CD4-positive, alpha-beta T cell (primary cell): ENCODE data around the gene EIF3D. TPM values are rescaled to one million over a fixed set of nuclear protein-coding genes. Genes with fewer than 3 reads are reported as not detected.

Experiments
- ATAC-seq: fragments of 200-7000 bp; cut with Tn5 transposase; one replicate; pipeline ENCODE4 v1.10.0; 2022; ENCODE audit warnings: mild to moderate bottlenecking; ENCODE audit not compliant: poor library complexity
- CTCF ChIA-PET: fragments of 350-600 bp; sonication (Branson Sonifier 250); formaldehyde crosslinking; loops from one replicate; lab custom pipeline; 2021; ENCODE audit warnings: antibody characterized with exemption, inconsistent platforms; lab: Charles Lee
- POLR2A ChIA-PET: fragments of 350-600 bp; sonication (Branson Sonifier 250); formaldehyde crosslinking; loops from one replicate; lab custom pipeline; 2021; ENCODE audit warnings: antibody characterized with exemption, inconsistent platforms; lab: Charles Lee
- DNase-seq, 14 experiments: peaks; one replicate each; pipeline ENCODE4 v3.0.0-alpha.2; 2013 to 2020; ENCODE audit warnings: mixed read lengths in 2 of 14
- H3K27ac ChIP-seq, 2 donors: one replicate each; pipeline versions ENCODE4 v1.5.1 to v1.7.0; 2013; ENCODE audit warnings: low read length in 2 of 2, low read depth in 1 of 2, mild to moderate bottlenecking in 1 of 2
- H3K27me3 ChIP-seq, 2 experiments: 1 replicate in 1 of 2; 2 replicates in 1 of 2; pipeline versions ENCODE4 v1.6.1 to v1.7.0; 2013; ENCODE audit warnings: low read length in 2 of 2, control low read depth in 1 of 2, mild to moderate bottlenecking in 1 of 2, moderate library complexity in 1 of 2; ENCODE audit not compliant: insufficient read depth in 2 of 2, control insufficient read depth in 1 of 2
- H3K36me3 ChIP-seq: one replicate; pipeline ENCODE4 v1.6.1; 2013; ENCODE audit warnings: low read length, control low read depth; ENCODE audit not compliant: insufficient read depth
- H3K4me1 ChIP-seq: one replicate; pipeline ENCODE4 v1.6.1; 2013; ENCODE audit warnings: low read length, control low read depth; ENCODE audit not compliant: insufficient read depth
- H3K4me3 ChIP-seq: one replicate; pipeline ENCODE4 v1.5.1; 2013; ENCODE audit warnings: mild to moderate bottlenecking, low read length, moderate library complexity
- H3K9me3 ChIP-seq, 2 experiments: 1 replicate in 1 of 2; 2 replicates in 1 of 2; pipeline versions ENCODE4 v1.6.1 to v1.7.0; 2013; ENCODE audit warnings: low read length in 2 of 2, mild to moderate bottlenecking in 2 of 2, control low read depth in 1 of 2, moderate library complexity in 1 of 2; ENCODE audit not compliant: control insufficient read depth in 1 of 2, insufficient read depth in 1 of 2
- H3K27ac Mint-ChIP-seq: one replicate; pipeline ENCODE4 v1.8.0; 2020; ENCODE audit warnings: mixed read lengths
- H3K27me3 Mint-ChIP-seq: one replicate; pipeline ENCODE4 v1.8.0; 2021; ENCODE audit warnings: mixed read lengths
- H3K36me3 Mint-ChIP-seq: one replicate; pipeline ENCODE4 v1.8.0; 2021; ENCODE audit warnings: low read depth, mixed read lengths
- H3K4me1 Mint-ChIP-seq: one replicate; pipeline ENCODE4 v1.8.0; 2021; ENCODE audit warnings: low read depth, mixed read lengths
- H3K4me3 Mint-ChIP-seq: one replicate; pipeline ENCODE4 v1.8.0; 2020; ENCODE audit warnings: mild to moderate bottlenecking, mixed read lengths
- H3K9me3 Mint-ChIP-seq: one replicate; pipeline ENCODE4 v1.8.0; 2020; ENCODE audit warnings: mixed read lengths
- CTCF ChIP-seq: fragments of 200-600 bp; IDR thresholded peaks from one replicate; pipeline ENCODE4 v1.8.0; 2022; ENCODE audit warnings: antibody characterized with exemption, mild to moderate bottlenecking
- intact Hi-C, 2 experiments: fragments of 100-400 bp; cut with DNase I in 1 of 2; cut with micrococcal nuclease in 1 of 2; formaldehyde crosslinking; loops; one replicate each; pipeline versions ENCODE4 v1.15.1 to v1.9.0; 2023 to 2025; cut with DNase I, micrococcal nuclease
- total RNA-seq, 174 experiments: library from RNA in 2 of 174; stranded (reverse) in 2 of 174; gene quantifications; one replicate each; pipeline ENCODE4 v1.2.3 and lab custom pipeline; 2021 to 2026

Gene EIF3D
- total RNA-seq, 2 experiments from 2014 or later: 285 to 286 TPM

- H3K36me3 Mint-ChIP-seq: peaks cover 14% of the 10 kb centered on the region
- ChIA-PET POLR2A (interaction anchor here (1.3 kb wide), 1 partner anchor 80 kb away, joined by 3 read pairs; no protein-coding TSS in a partner anchor), CTCF (no interaction called here)
- no peak for ATAC-seq
- no peak overlapping the region for H3K4me3 Mint-ChIP-seq
- Histone ChIP-seq H3K27ac (no peak overlapping the region), H3K36me3 (peaks cover 10% of the 10 kb centered on the region), H3K9me3 (no peaks in the 10 kb centered on the region), H3K27me3 (no peaks in the 10 kb centered on the region), H3K4me3 (no peak overlapping the region), H3K4me1 (peaks cover 23% of the 10 kb centered on the region)
- H3K9me3 Mint-ChIP-seq: no peaks in the 10 kb centered on the region
- no peak for TF ChIP-seq CTCF
- H3K4me1 Mint-ChIP-seq: peaks cover 25% of the 10 kb centered on the region
- no peaks in the 10 kb centered on the region for H3K27me3 Mint-ChIP-seq
- DNase-seq: no peak
- intact Hi-C loops: no loop called here
- no peak overlapping the region for H3K27ac Mint-ChIP-seq
Measured at GRCh38 chr22:36465232-36466021, 63.5 kb downstream of the EIF3D start.

- TF ChIP-seq CTCF: no peak
- Mint-ChIP-seq H3K9me3 (no peaks in the 10 kb centered on the region), H3K27ac (no peak overlapping the region), H3K4me3 (no peak overlapping the region), H3K36me3 (peaks cover 9% of the 10 kb centered on the region), H3K4me1 (peaks cover 18% of the 10 kb centered on the region), H3K27me3 (no peaks in the 10 kb centered on the region)
- Histone ChIP-seq H3K4me3 (no peak overlapping the region), H3K27ac (no peak overlapping the region), H3K9me3 (no peaks in the 10 kb centered on the region), H3K27me3 (no peaks in the 10 kb centered on the region), H3K4me1 (peaks cover 17% of the 10 kb centered on the region), H3K36me3 (peaks cover 10% of the 10 kb centered on the region)
- DNase-seq: no peak
- intact Hi-C loops: no loop called here
- POLR2A ChIA-PET: no interaction called here
- no peak for ATAC-seq
- CTCF ChIA-PET: no interaction called here
Measured at GRCh38 chr22:36464715-36465231, 64.2 kb downstream of the EIF3D start.

- intact Hi-C loops: no loop called here
Measured at GRCh38 chr22:36463783-36464184, 65.2 kb downstream of the EIF3D start.

More at GRCh38 chr22:36463783-36464184, 65.2 kb downstream of the EIF3D start:
- no peaks in the 10 kb centered on the region for H3K9me3 Mint-ChIP-seq
- ATAC-seq (no peak), DNase-seq (no peak)
- H3K27ac ChIP-seq: no peak overlapping the region
- peaks cover 5% of the 10 kb centered on the region for H3K36me3 ChIP-seq
- H3K9me3 ChIP-seq: no peaks in the 10 kb centered on the region
- H3K36me3 Mint-ChIP-seq: peaks cover 9% of the 10 kb centered on the region
- H3K4me3 Mint-ChIP-seq: no peak overlapping the region
- peaks cover 17% of the 10 kb centered on the region for H3K4me1 Mint-ChIP-seq
- ChIA-PET CTCF (no interaction called here), POLR2A (no interaction called here)
- H3K4me3 ChIP-seq: no peak overlapping the region
- no peak overlapping the region for H3K27ac Mint-ChIP-seq
- no peaks in the 10 kb centered on the region for H3K27me3 ChIP-seq
- H3K4me1 ChIP-seq: peaks cover 17% of the 10 kb centered on the region
- H3K27me3 Mint-ChIP-seq: no peaks in the 10 kb centered on the region
- TF ChIP-seq CTCF: no peak
